Effector memory CD4-positive, alpha-beta T cell (primary cell): ENCODE data around the gene ELFN1.

ENCODE experiments used
- DNase-seq, 3 donors: peaks; one replicate each; pipeline ENCODE4 v3.0.0-alpha.2; 2020
- H3K27ac ChIP-seq: 2 replicates; pipeline ENCODE4 v1.7.0; 2013; ENCODE audit warnings: mild to moderate bottlenecking, low read length, moderate library complexity; ENCODE audit not compliant: insufficient read depth, poor library complexity, severe bottlenecking
- H3K27me3 ChIP-seq: replicated peaks from 2 replicates; pipeline ENCODE4 v1.7.0; 2013; ENCODE audit warnings: mild to moderate bottlenecking, low read length; ENCODE audit not compliant: insufficient read depth, control insufficient read depth, poor library complexity, severe bottlenecking
- H3K36me3 ChIP-seq: 2 replicates; pipeline ENCODE4 v1.7.0; 2013; ENCODE audit warnings: mild to moderate bottlenecking, low read length, moderate library complexity; ENCODE audit not compliant: control insufficient read depth, insufficient read depth
- H3K4me1 ChIP-seq: 2 replicates; pipeline ENCODE4 v1.7.0; 2013; ENCODE audit warnings: low read length, mild to moderate bottlenecking; ENCODE audit not compliant: control insufficient read depth, insufficient read depth, poor library complexity, severe bottlenecking
- H3K4me3 ChIP-seq: 2 replicates; pipeline ENCODE4 v1.7.0; 2013; ENCODE audit warnings: low read length, low read depth, mild to moderate bottlenecking; ENCODE audit not compliant: insufficient read depth, poor library complexity, severe bottlenecking
- H3K9me3 ChIP-seq: 2 replicates; pipeline ENCODE4 v1.7.0; 2013; ENCODE audit warnings: mild to moderate bottlenecking, low read length, moderate library complexity; ENCODE audit not compliant: control insufficient read depth

The ELFN1 gene

GRCh38 chr7:1735262-1735661 lies 65.2 kb downstream of the ELFN1 start:
- H3K4me1 ChIP-seq, result peaks cover 12% of the 10 kb centered on the region
- no peaks in the 10 kb centered on the region for H3K9me3 ChIP-seq

GRCh38 chr7:1735806-1736483 lies 65.9 kb downstream of the ELFN1 start:
- no peak overlapping the region for H3K4me3 ChIP-seq
- no peaks in the 10 kb centered on the region for H3K9me3 ChIP-seq
- DNase-seq, result no peak
- H3K27me3 ChIP-seq, result no peaks in the 10 kb centered on the region
- no peaks in the 10 kb centered on the region for H3K36me3 ChIP-seq
- H3K4me1 ChIP-seq, result peaks cover 12% of the 10 kb centered on the region
- H3K27ac ChIP-seq, result no peak overlapping the region

More at GRCh38 chr7:1735262-1735661, 65.2 kb downstream of the ELFN1 start:
- Histone ChIP-seq H3K27me3 (no peaks in the 10 kb centered on the region), H3K4me3 (no peak overlapping the region), H3K36me3 (no peaks in the 10 kb centered on the region), H3K27ac (no peak overlapping the region)
- DNase-seq, result no peak

- Histone ChIP-seq H3K36me3 (no peaks in the 10 kb centered on the region), H3K27me3 (no peaks in the 10 kb centered on the region), H3K9me3 (no peaks in the 10 kb centered on the region), H3K4me1 (peaks cover 17% of the 10 kb centered on the region), H3K27ac (no peak overlapping the region), H3K4me3 (no peak overlapping the region)
- no peak for DNase-seq
These were observed 66.4 kb downstream of the ELFN1 start for GRCh38 chr7:1736484-1736817.

- Histone ChIP-seq H3K27me3 (no peaks in the 10 kb centered on the region), H3K27ac (no peak overlapping the region), H3K9me3 (no peaks in the 10 kb centered on the region), H3K4me1 (peaks cover 20% of the 10 kb centered on the region), H3K36me3 (no peaks in the 10 kb centered on the region), H3K4me3 (no peak overlapping the region)
- DNase-seq, result no peak
These were observed 66.8 kb downstream of the ELFN1 start for GRCh38 chr7:1736830-1737229.

- H3K9me3 ChIP-seq, result no peaks in the 10 kb centered on the region
- no peaks in the 10 kb centered on the region for H3K36me3 ChIP-seq
- no peak overlapping the region for H3K4me3 ChIP-seq
- no peak overlapping the region for H3K27ac ChIP-seq
- H3K27me3 ChIP-seq, result no peaks in the 10 kb centered on the region
- no peak for DNase-seq
- H3K4me1 ChIP-seq, result peaks cover 27% of the 10 kb centered on the region
These were observed 67.4 kb downstream of the ELFN1 start for GRCh38 chr7:1737523-1737922.

- Histone ChIP-seq H3K36me3 (no peaks in the 10 kb centered on the region), H3K4me1 (peaks cover 30% of the 10 kb centered on the region), H3K27ac (no peak overlapping the region), H3K9me3 (no peaks in the 10 kb centered on the region), H3K27me3 (no peaks in the 10 kb centered on the region), H3K4me3 (no peak overlapping the region)
- no peak for DNase-seq
These were observed 67.9 kb downstream of the ELFN1 start for GRCh38 chr7:1737956-1738355.

GRCh38 chr7:1738511-1738910 lies 68.4 kb downstream of the ELFN1 start:
- peaks cover 30% of the 10 kb centered on the region for H3K4me1 ChIP-seq
- H3K27me3 ChIP-seq, result no peaks in the 10 kb centered on the region
- no peak for DNase-seq
- H3K4me3 ChIP-seq, result no peak overlapping the region
- H3K27ac ChIP-seq, result no peak overlapping the region
- no peaks in the 10 kb centered on the region for H3K9me3 ChIP-seq
- no peaks in the 10 kb centered on the region for H3K36me3 ChIP-seq

- H3K27ac ChIP-seq, result no peak overlapping the region
- peaks cover 30% of the 10 kb centered on the region for H3K4me1 ChIP-seq
- H3K36me3 ChIP-seq, result no peaks in the 10 kb centered on the region
- H3K4me3 ChIP-seq, result no peak overlapping the region
- DNase-seq, result no peak
- no peaks in the 10 kb centered on the region for H3K27me3 ChIP-seq
- H3K9me3 ChIP-seq, result no peaks in the 10 kb centered on the region
These were observed 68.9 kb downstream of the ELFN1 start for GRCh38 chr7:1738956-1739355.

- no peaks in the 10 kb centered on the region for H3K27me3 ChIP-seq
- H3K27ac ChIP-seq, result no peak overlapping the region
- H3K36me3 ChIP-seq, result no peaks in the 10 kb centered on the region
- H3K9me3 ChIP-seq, result no peaks in the 10 kb centered on the region
- no peak for DNase-seq
- no peak overlapping the region for H3K4me3 ChIP-seq
- peaks cover 30% of the 10 kb centered on the region for H3K4me1 ChIP-seq
These were observed 69.5 kb downstream of the ELFN1 start for GRCh38 chr7:1739593-1739992.

- Histone ChIP-seq H3K9me3 (no peaks in the 10 kb centered on the region), H3K4me3 (no peak overlapping the region), H3K27ac (no peak overlapping the region), H3K36me3 (no peaks in the 10 kb centered on the region), H3K27me3 (no peaks in the 10 kb centered on the region), H3K4me1 (peaks cover 30% of the 10 kb centered on the region)
- no peak for DNase-seq
These were observed 70.1 kb downstream of the ELFN1 start for GRCh38 chr7:1740214-1740613.
